Neural crest cell (in vitro differentiated cells): ENCODE measurements around the gene NSUN6. TPM values are rescaled to one million over a fixed set of nuclear protein-coding genes. Genes with fewer than 3 reads are reported as not detected.

ENCODE experiments used
- DNase-seq: peaks from one replicate; pipeline ENCODE4 v3.0.0; 2021; ENCODE audit warnings: low read depth, mixed read lengths, low spot score
- H3K27ac Mint-ChIP-seq: one replicate; pipeline ENCODE4 v1.8.0; 2021; ENCODE audit warnings: mild to moderate bottlenecking, mixed read lengths; ENCODE audit not compliant: unreplicated experiment
- H3K27me3 Mint-ChIP-seq: 2 replicates; pipeline ENCODE4 v1.8.0; 2021; ENCODE audit warnings: low read depth, mild to moderate bottlenecking, mixed read lengths
- H3K36me3 Mint-ChIP-seq: 2 replicates; pipeline ENCODE4 v1.8.0; 2021; ENCODE audit warnings: low read depth, mild to moderate bottlenecking, mixed read lengths
- H3K4me1 Mint-ChIP-seq: 2 replicates; pipeline ENCODE4 v1.8.0; 2021; ENCODE audit warnings: mixed read lengths
- H3K4me3 Mint-ChIP-seq: one replicate; pipeline ENCODE4 v1.8.0; 2021; ENCODE audit warnings: mild to moderate bottlenecking, mixed read lengths
- H3K9me3 Mint-ChIP-seq: 2 replicates; pipeline ENCODE4 v1.8.0; 2021; ENCODE audit warnings: mixed read lengths
- CTCF ChIP-seq: fragments of 200-600 bp; sonication (generic); conservative IDR thresholded peaks from 2 replicates; pipeline ENCODE4 v1.5.0; 2021; ENCODE audit warnings: antibody characterized with exemption, mild to moderate bottlenecking
- total RNA-seq: library from RNA; stranded (reverse); gene quantifications from 2 replicates; pipeline ENCODE4 v1.2.1, GENCODE V29; 2021

The NSUN6 gene
- total RNA-seq, 1 donor from 2014 or later = 18.4 TPM

GRCh38 chr10:18665815-18666558 is 14.6 kb upstream of the NSUN6 start:
- no peak overlapping the region for H3K27ac Mint-ChIP-seq
- peaks cover 13% of the 10 kb centered on the region for H3K36me3 Mint-ChIP-seq
- H3K4me1 Mint-ChIP-seq = peaks cover 30% of the 10 kb centered on the region
- no peak for DNase-seq
- no peaks in the 10 kb centered on the region for H3K9me3 Mint-ChIP-seq
- no peak for TF ChIP-seq CTCF
- peak overlapping the region; percentile 7 for H3K4me3 Mint-ChIP-seq
- H3K27me3 Mint-ChIP-seq = no peaks in the 10 kb centered on the region

DNA sequence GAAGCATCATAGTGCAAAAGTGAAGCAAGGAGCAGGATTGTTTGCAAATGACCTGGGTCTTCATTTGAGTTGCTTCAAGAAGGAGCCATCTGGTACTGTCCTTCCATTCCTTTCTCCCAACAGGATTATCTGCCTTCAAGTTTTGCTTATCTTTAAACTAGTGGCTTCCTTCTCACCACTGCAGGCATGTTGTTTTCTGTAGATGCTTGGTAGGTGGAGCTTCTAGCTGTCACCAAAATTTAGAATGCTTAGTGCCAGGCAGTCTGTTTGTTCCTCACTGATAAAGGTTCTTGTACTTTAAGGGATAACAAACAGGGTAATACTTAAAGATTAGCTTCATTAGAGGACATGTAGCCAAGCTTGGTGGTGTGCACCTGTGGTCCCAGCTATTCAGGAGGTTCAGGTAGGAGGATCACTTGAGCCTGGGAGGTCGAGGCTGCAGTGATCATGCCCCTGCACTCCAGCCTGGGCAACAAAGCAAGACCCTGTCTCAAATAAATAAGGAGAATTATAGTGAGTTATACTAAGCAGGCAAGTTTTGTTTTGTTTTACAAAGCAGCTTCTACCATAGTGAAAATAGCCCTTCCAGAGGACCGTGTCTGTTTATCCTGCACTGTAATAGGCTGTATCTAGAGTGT is 13.6 kb upstream of the NSUN6 start:
- TF ChIP-seq CTCF = no peak
- no peak for DNase-seq
- Mint-ChIP-seq H3K4me1 (peaks cover 37% of the 10 kb centered on the region), H3K27me3 (no peaks in the 10 kb centered on the region), H3K36me3 (peaks cover 9% of the 10 kb centered on the region), H3K4me3 (peak overlapping the region; percentile 31), H3K27ac (no peak overlapping the region), H3K9me3 (no peaks in the 10 kb centered on the region)

GRCh38 chr10:18660816-18661431 is 9.5 kb upstream of the NSUN6 start:
- no peak for TF ChIP-seq CTCF
- no peaks in the 10 kb centered on the region for H3K9me3 Mint-ChIP-seq
- no peak for DNase-seq
- peak overlapping the region; percentile 36 for H3K27ac Mint-ChIP-seq
- H3K36me3 Mint-ChIP-seq = peaks cover 9% of the 10 kb centered on the region
- H3K4me3 Mint-ChIP-seq = peak overlapping the region; percentile 85
- no peaks in the 10 kb centered on the region for H3K27me3 Mint-ChIP-seq
- H3K4me1 Mint-ChIP-seq = peaks cover 46% of the 10 kb centered on the region

DNA sequence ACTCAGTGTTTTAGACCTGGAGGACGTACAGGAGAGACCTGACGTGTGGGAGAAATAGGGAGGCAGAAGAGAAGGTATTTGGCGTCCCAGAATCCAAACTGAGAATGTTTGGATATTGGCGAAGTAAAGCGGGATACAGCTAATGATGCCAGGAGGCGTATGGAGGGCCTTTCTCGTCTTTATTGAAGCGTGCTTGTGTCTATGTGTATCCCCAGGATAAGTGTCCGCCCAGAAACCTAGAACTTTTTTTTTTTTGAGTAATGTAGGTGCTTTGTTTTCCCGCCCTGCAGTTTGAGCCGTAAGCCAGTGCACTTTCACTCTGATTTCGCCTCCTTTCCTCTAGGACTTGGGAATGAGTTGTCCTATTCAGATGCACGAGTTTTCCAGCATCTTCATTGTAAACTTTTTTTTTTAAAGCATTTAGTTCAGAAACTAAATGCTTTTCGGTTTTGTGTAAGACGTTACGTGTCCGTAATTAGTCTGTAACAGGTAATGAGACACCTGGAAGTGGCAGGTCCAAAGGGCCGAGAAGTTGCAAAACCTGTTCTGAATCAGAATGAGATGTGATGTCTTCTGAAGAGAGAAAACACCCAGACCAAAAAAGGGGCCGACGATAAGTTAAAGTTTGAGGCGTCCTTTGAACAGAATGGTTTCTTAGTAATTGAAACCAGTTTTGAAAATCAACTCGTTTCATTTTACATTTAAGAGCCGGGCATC is 8.6 kb upstream of the NSUN6 start:
- Mint-ChIP-seq H3K4me1 (peaks cover 36% of the 10 kb centered on the region), H3K36me3 (peaks cover 9% of the 10 kb centered on the region), H3K4me3 (peak overlapping the region; percentile 99), H3K27me3 (no peaks in the 10 kb centered on the region), H3K27ac (peak overlapping the region; percentile 100), H3K9me3 (no peaks in the 10 kb centered on the region)
- no peak for TF ChIP-seq CTCF
- no peak for DNase-seq

GRCh38 chr10:18659125-18659818 is 7.9 kb upstream of the NSUN6 start, which contains the start of gene ARL5B:
Gene ARL5B, plus strand, starts transcription at chr10:18659431. Its CDS starts 207 bp downstream, at chr10:18659638.
- peak within 1 kb of the TSS; percentile 99 for H3K4me3 Mint-ChIP-seq
- no peaks in the 10 kb centered on the region for H3K9me3 Mint-ChIP-seq
- no peaks in the 10 kb centered on the region for H3K27me3 Mint-ChIP-seq
- peak; percentile 93 for DNase-seq
- peaks cover 9% of the 10 kb centered on the region for H3K36me3 Mint-ChIP-seq
- H3K27ac Mint-ChIP-seq = peak within 1 kb of the TSS; percentile 100
- H3K4me1 Mint-ChIP-seq = peaks cover 35% of the 10 kb centered on the region
- no peak for TF ChIP-seq CTCF
